Caco-2 (cell line): ENCODE measurements around the gene VPS35. TPM values are rescaled to one million over a fixed set of nuclear protein-coding genes. Genes with fewer than 3 reads are reported as not detected.

ENCODE experiments used
- BruUV-seq: library from RNA; stranded (reverse); fragments of 400-500 nt; replicated peaks from 2 replicates; lab custom pipeline; 2021; lab: Mats Ljungman, UMichigan
- CTCF ChIA-PET: fragments of 300-600 bp; sonication (Branson Sonifier 250); formaldehyde crosslinking; loops from one replicate; lab custom pipeline; 2022; ENCODE audit warnings: antibody characterized with exemption; lab: Charles Lee
- POLR2A ChIA-PET: fragments of 300-600 bp; sonication (Branson Sonifier 250); formaldehyde crosslinking; loops from one replicate; lab custom pipeline; 2022; ENCODE audit warnings: antibody characterized with exemption; lab: Charles Lee
- DNase-seq, 2 experiments: peaks; one replicate each; pipeline versions ENCODE4 v3.0.0 to v3.0.0-alpha.2; 2020 to 2022
- H3K27me3 ChIP-seq: replicated peaks from 2 replicates; pipeline ENCODE4 v1.6.0; 2011; ENCODE audit warnings: low read length; ENCODE audit not compliant: control insufficient read depth, insufficient read depth
- H3K36me3 ChIP-seq: 2 replicates; pipeline ENCODE4 v1.5.1; 2011; ENCODE audit warnings: low read length; ENCODE audit not compliant: control insufficient read depth, insufficient read depth
- H3K4me1 ChIP-seq: fragments of 250-450 bp; sonication (Bioruptor Pico); 2 replicates; pipeline ENCODE4 v1.5.1; 2020; ENCODE audit warnings: mild to moderate bottlenecking
- H3K4me3 ChIP-seq: 2 replicates; pipeline ENCODE4 v1.5.1; 2011; ENCODE audit warnings: low read depth, mild to moderate bottlenecking, control low read depth, low read length
- H3K9me3 ChIP-seq: fragments of 250-450 bp; sonication (Bioruptor Pico); 2 replicates; pipeline ENCODE4 v1.5.1; 2020; ENCODE audit warnings: mild to moderate bottlenecking, moderate library complexity
- H3K27ac Mint-ChIP-seq: one replicate; pipeline ENCODE4 v1.8.0; 2022; ENCODE audit warnings: mixed read lengths; ENCODE audit not compliant: unreplicated experiment
- H3K27me3 Mint-ChIP-seq: one replicate; pipeline ENCODE4 v1.8.0; 2022; ENCODE audit warnings: mixed read lengths; ENCODE audit not compliant: insufficient read depth, unreplicated experiment
- H3K36me3 Mint-ChIP-seq: one replicate; pipeline ENCODE4 v1.8.0; 2022; ENCODE audit warnings: mild to moderate bottlenecking, mixed read lengths; ENCODE audit not compliant: insufficient read depth, unreplicated experiment
- H3K4me1 Mint-ChIP-seq: one replicate; pipeline ENCODE4 v1.8.0; 2022; ENCODE audit warnings: low read depth, mixed read lengths; ENCODE audit not compliant: unreplicated experiment
- H3K4me3 Mint-ChIP-seq: one replicate; pipeline ENCODE4 v1.8.0; 2022; ENCODE audit warnings: mild to moderate bottlenecking, moderate library complexity, mixed read lengths; ENCODE audit not compliant: unreplicated experiment
- H3K9me3 Mint-ChIP-seq: one replicate; pipeline ENCODE4 v1.8.0; 2022; ENCODE audit warnings: mixed read lengths; ENCODE audit not compliant: unreplicated experiment
- CTCF ChIP-seq, 2 experiments: fragments of 200-600 bp in 1 of 2; IDR thresholded peaks; 1 replicate in 1 of 2; 2 replicates in 1 of 2; pipeline versions ENCODE4 v1.5.1 to v1.8.0; 2011 to 2022; ENCODE audit warnings: antibody characterized with exemption in 1 of 2, control low read depth in 1 of 2, inconsistent platforms in 1 of 2, low read depth in 1 of 2, low read length in 1 of 2, mild to moderate bottlenecking in 1 of 2, moderate library complexity in 1 of 2; ENCODE audit not compliant: insufficient read depth in 1 of 2, severe bottlenecking in 1 of 2, unreplicated experiment in 1 of 2
- intact Hi-C: fragments of 100-400 bp; cut with micrococcal nuclease; formaldehyde crosslinking; loops from one replicate; pipeline ENCODE4 v1.10.0; 2022; ENCODE audit not compliant: unreplicated experiment
- total RNA-seq: library from RNA; stranded (reverse); gene quantifications from 2 replicates; pipeline ENCODE4 v1.2.3, GENCODE V29; 2022

VPS35 gene
- total RNA-seq, 1 experiment from 2014 or later = 120 TPM

DNA sequence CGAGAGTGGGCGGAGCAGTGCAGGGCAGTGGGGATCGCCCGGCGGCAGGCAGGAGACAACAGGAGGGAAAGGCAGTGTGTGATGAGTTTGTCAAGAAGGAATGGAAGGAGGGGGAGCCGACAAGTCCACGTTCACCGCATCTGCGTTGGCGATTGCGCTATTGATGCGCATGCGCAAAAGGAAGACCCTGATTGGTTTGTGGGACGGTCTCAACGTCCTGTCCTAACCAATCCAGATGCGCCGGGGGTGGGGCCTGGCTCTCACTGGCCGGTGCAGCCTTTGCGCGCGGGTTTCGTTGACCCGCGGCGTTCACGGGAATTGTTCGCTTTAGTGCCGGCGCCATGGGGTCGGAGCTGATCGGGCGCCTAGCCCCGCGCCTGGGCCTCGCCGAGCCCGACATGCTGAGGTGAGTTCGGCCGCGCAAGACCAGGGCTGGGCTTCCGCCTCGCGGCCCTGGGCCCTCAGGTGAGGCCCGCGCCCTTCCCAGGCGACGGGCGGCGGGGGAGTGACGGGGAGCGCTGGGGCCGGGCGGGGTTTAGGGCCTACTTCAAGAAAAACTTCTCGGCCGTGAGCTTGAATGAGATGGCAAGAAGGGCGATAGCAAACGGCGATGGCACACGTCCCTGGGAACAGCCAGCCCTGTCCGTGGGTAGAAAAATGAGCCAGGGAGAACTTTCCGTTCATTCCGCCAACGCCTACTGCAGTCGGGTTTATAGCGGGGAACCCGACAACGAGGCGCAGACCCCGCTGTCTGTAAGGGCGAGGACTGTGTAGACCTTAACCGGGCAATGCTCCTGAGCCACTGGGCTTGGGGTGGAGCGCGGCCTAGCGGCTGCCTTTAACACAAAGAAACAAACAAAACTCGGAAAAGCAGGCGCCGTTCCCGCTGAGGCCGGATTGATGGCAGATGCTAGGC, 645 bp upstream of the VPS35 start, which contains the start of gene ORC6:
ORC6 (plus strand) TSS at position 295 of the 916 bp plus-strand sequence; CDS start at position 342, 47 bp downstream.
- ChIA-PET CTCF (interaction anchor here (0.6 to 1.6 kb wide), 5 partner anchors 16 to 187 kb away, joined by 3 to 10 read pairs (median 5); no protein-coding TSS in a partner anchor), POLR2A (interaction anchor here (0.6 to 1.7 kb wide), 5 partner anchors 57 to 187 kb away, joined by 3 to 8 read pairs (median 4); no protein-coding TSS in a partner anchor)
- Mint-ChIP-seq H3K27ac (no peak within 1 kb of the TSS), H3K9me3 (no peaks in the 10 kb centered on the region), H3K4me1 (peaks cover 26% of the 10 kb centered on the region), H3K27me3 (no peaks in the 10 kb centered on the region), H3K4me3 (no peak within 1 kb of the TSS), H3K36me3 (peaks cover 29% of the 10 kb centered on the region)
- Histone ChIP-seq H3K36me3 (no peaks in the 10 kb centered on the region), H3K4me3 (peak within 1 kb of the TSS; percentile 71), H3K9me3 (no peaks in the 10 kb centered on the region), H3K4me1 (peaks cover 40% of the 10 kb centered on the region), H3K27me3 (no peaks in the 10 kb centered on the region)
- intact Hi-C loops = loop anchor here (1.0 to 5.0 kb wide), 4 partner anchors 16 to 113 kb away; partner anchors contain the start of gene MYLK3
- no TSS peak for BruUV-seq
- TF ChIP-seq CTCF (IDR thresholded peaks at IDR 0.05; ENCODE audit: insufficient read depth in 1 of 2, low read depth in 1 of 2, low read length in 1 of 2, severe bottlenecking in 1 of 2, unreplicated experiment in 1 of 2) = peak; percentile 33 to 55
- DNase-seq = peak; percentile 97

GRCh38 chr16:46688101-46688653, 801 bp downstream of the VPS35 start:
- ChIA-PET CTCF (no interaction called here), POLR2A (no interaction called here)
- H3K4me3 Mint-ChIP-seq = no peak overlapping the region
- H3K9me3 ChIP-seq = no peaks in the 10 kb centered on the region
- peaks cover 27% of the 10 kb centered on the region for H3K36me3 Mint-ChIP-seq
- no TSS peak for BruUV-seq
- H3K9me3 Mint-ChIP-seq = no peaks in the 10 kb centered on the region
- H3K4me3 ChIP-seq = peak overlapping the region; percentile 71
- no peak for DNase-seq
- peaks cover 35% of the 10 kb centered on the region for H3K4me1 Mint-ChIP-seq
- no peak overlapping the region for H3K27ac Mint-ChIP-seq
- no peaks in the 10 kb centered on the region for H3K36me3 ChIP-seq
- H3K27me3 ChIP-seq = no peaks in the 10 kb centered on the region
- H3K27me3 Mint-ChIP-seq = no peaks in the 10 kb centered on the region
- peaks cover 55% of the 10 kb centered on the region for H3K4me1 ChIP-seq
- no peak for TF ChIP-seq CTCF (IDR thresholded peaks at IDR 0.05; ENCODE audit: insufficient read depth in 1 of 2, low read depth in 1 of 2, low read length in 1 of 2, severe bottlenecking in 1 of 2, unreplicated experiment in 1 of 2)
- intact Hi-C loops = loop anchor here (2.0 to 5.0 kb wide), 2 partner anchors 59 to 114 kb away; no protein-coding TSS in a partner anchor

GRCh38 chr16:46687486-46687885, 1.5 kb downstream of the VPS35 start:
- no peak overlapping the region for H3K4me3 Mint-ChIP-seq
- intact Hi-C loops = loop anchor here (5.0 kb wide), 1 partner anchor 115 kb away; no protein-coding TSS in a partner anchor
- BruUV-seq = no TSS peak
- peak in 1 of 2 experiments; percentile 13 for TF ChIP-seq CTCF (IDR thresholded peaks at IDR 0.05; ENCODE audit: insufficient read depth in 1 of 2, low read depth in 1 of 2, low read length in 1 of 2, severe bottlenecking in 1 of 2, unreplicated experiment in 1 of 2)
- peaks cover 62% of the 10 kb centered on the region for H3K4me1 ChIP-seq
- peaks cover 20% of the 10 kb centered on the region for H3K36me3 Mint-ChIP-seq
- H3K27ac Mint-ChIP-seq = no peak overlapping the region
- H3K27me3 ChIP-seq = no peaks in the 10 kb centered on the region
- H3K9me3 ChIP-seq = no peaks in the 10 kb centered on the region
- H3K36me3 ChIP-seq = no peaks in the 10 kb centered on the region
- ChIA-PET POLR2A (no interaction called here), CTCF (no interaction called here)
- H3K4me3 ChIP-seq = peak overlapping the region; percentile 71
- H3K9me3 Mint-ChIP-seq = no peaks in the 10 kb centered on the region
- H3K27me3 Mint-ChIP-seq = no peaks in the 10 kb centered on the region
- DNase-seq = no peak
- H3K4me1 Mint-ChIP-seq = peaks cover 35% of the 10 kb centered on the region
